Mucosa of rectum (tissue), 2 donors: ENCODE data around the gene TOX2.
A peak's percentile ranks its signal among the peaks of the same experiment; 100 is the strongest.

ENCODE experiments used
- H3K27ac ChIP-seq, 2 donors: one replicate each; pipeline ENCODE4 v1.7.0; 2013; ENCODE audit warnings: inconsistent platforms in 2 of 2, low read depth in 2 of 2, low read length in 2 of 2
- H3K27me3 ChIP-seq, 2 donors: one replicate each; pipeline ENCODE4 v1.7.0; 2013; ENCODE audit warnings: low read length in 2 of 2; ENCODE audit not compliant: control insufficient read depth in 2 of 2, insufficient read depth in 2 of 2
- H3K36me3 ChIP-seq, 2 donors: one replicate each; pipeline ENCODE4 v1.7.0; 2013; ENCODE audit warnings: low read length in 2 of 2; ENCODE audit not compliant: control insufficient read depth in 2 of 2, insufficient read depth in 2 of 2
- H3K4me1 ChIP-seq, 2 donors: one replicate each; pipeline ENCODE4 v1.7.0; 2013; ENCODE audit warnings: low read length in 2 of 2, mild to moderate bottlenecking in 1 of 2; ENCODE audit not compliant: control insufficient read depth in 2 of 2, insufficient read depth in 2 of 2
- H3K4me3 ChIP-seq, 2 donors: one replicate each; pipeline ENCODE4 v1.7.0; 2013; ENCODE audit warnings: low read length in 2 of 2
- H3K9ac ChIP-seq, 2 donors: one replicate each; pipeline ENCODE4 v1.7.0; 2013; ENCODE audit warnings: low read length in 2 of 2, low read depth in 1 of 2, mild to moderate bottlenecking in 1 of 2
- H3K9me3 ChIP-seq, 2 donors: one replicate each; pipeline ENCODE4 v1.7.0; 2013; ENCODE audit warnings: low read length in 2 of 2; ENCODE audit not compliant: control insufficient read depth in 2 of 2
- donor health status: healthy.
- donor health status: Normal muscosa, but diverticular disease.

The TOX2 gene

DNA sequence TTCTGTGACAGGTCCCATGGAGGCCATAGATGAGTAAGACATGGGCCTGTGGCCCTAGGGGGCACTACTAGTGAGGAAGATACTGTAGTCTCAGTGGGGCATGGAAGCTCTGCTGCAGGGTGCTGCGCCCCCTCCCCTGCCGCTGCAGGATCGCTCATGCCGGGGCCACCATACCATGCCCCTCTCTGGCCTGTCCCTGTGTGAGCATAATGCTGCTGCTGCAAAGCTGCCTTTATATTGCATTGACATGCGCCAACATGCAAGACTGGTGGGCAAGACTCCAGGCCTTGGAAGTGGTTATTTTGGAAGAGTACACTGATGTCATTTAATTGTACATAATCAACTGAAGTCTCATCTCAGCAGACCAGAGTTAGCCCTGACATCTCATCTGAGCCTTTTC, 60.0 kb downstream of the TOX2 start:
- Histone ChIP-seq H3K27me3 (no peaks in the 10 kb centered on the region), H3K9ac (no peak overlapping the region), H3K27ac (no peak overlapping the region), H3K4me3 (no peak overlapping the region), H3K4me1 (no peaks in the 10 kb centered on the region), H3K36me3 (no peaks in the 10 kb centered on the region), H3K9me3 (no peaks in the 10 kb centered on the region)

DNA sequence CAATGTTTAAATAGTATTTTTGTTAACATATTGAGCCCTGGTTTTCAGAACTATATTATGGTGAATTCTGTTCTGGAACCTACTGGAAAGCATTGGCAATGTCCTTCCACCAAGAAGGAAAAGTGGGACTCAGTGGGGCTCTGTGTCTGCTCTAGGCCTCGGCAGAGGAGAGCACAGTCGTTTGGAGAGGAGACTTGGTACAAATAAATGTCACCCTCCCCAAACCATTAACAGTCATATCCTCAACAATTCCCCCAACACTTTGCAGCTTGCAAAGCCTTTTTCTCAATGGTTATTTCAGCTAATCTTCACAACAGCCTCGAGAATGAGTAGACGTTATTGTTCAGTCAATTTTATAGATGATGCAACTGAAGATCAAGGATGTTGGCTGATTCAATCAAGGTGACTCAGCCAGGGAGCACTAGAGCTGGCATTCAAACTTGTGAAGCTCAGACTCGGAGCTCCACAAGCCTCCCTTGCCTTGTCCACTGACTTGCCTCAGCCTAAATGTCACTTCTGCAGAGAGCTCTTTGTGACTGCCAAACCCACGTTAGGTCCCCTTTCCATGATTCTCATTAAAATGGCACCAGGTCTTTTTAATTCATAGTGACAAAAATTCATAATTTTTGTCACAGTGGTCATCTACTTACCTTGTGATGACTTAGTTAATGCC, 60.6 kb downstream of the TOX2 start:
- Histone ChIP-seq H3K9ac (no peak overlapping the region), H3K27me3 (no peaks in the 10 kb centered on the region), H3K4me1 (no peaks in the 10 kb centered on the region), H3K4me3 (no peak overlapping the region), H3K9me3 (no peaks in the 10 kb centered on the region), H3K36me3 (no peaks in the 10 kb centered on the region), H3K27ac (no peak overlapping the region)

DNA sequence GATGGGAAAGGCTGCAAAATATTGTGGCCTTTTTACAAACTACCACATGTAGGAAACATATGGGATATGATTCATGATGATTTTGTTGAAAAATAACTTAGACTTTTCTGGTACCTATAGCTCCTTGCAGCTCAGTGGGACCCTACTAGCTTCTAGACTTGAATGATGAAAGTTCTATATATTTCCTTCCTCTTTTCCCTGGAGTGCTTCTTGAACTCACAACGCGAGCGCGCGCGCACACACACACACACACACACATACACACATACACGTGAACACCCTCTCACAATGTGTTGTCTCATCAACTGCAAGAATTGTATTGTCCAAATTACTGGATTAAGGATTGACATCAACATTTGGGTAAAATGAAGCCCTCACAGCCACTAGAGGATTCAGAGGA, 61.9 kb downstream of the TOX2 start:
- H3K36me3 ChIP-seq, result no peaks in the 10 kb centered on the region
- no peaks in the 10 kb centered on the region for H3K9me3 ChIP-seq
- H3K9ac ChIP-seq, result no peak overlapping the region
- no peaks in the 10 kb centered on the region for H3K4me1 ChIP-seq
- no peak overlapping the region for H3K27ac ChIP-seq
- no peak overlapping the region for H3K4me3 ChIP-seq
- H3K27me3 ChIP-seq, result no peaks in the 10 kb centered on the region

DNA sequence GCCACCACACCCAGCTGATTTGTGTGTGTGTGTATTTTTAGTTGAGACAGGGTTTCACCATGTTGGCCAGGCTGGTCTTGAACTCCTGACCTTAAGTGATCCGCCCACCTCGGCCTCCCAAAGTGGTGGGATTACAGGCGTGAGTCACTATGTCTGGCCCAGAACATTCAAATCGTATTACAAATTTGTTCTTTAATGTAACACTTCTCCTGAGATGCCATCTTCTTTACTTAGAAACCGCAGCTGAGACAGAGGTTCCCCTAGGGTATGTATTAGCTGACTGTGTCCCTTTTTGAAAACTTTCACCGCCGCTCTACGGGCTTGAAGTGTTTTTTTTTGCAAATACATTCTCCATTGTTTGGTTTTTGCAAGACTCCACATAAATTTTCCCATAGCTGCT, 62.6 kb downstream of the TOX2 start:
- no peak overlapping the region for H3K4me3 ChIP-seq
- no peak overlapping the region for H3K9ac ChIP-seq
- no peak overlapping the region for H3K27ac ChIP-seq

DNA sequence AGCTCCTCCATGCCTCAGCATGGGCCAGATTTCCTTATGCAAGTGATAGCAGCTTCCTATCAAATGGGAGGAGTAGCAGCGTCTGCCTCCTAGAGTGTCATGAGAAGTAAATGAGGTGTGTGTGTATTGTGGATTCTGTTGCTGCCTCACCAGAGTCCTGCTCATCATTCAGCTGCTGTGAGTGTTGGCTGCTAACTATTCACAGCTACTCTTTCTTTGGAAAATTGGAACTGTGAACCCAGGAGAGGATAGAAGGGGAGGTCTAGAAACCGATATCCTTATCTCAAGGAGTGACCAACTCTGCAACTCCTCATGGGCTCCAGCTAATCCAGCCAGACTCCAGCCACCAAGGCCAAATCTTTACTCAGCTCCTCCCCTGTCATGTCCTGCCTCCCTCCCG, 63.3 kb downstream of the TOX2 start:
- Histone ChIP-seq H3K4me1 (no peaks in the 10 kb centered on the region), H3K4me3 (no peak overlapping the region), H3K9ac (no peak overlapping the region), H3K36me3 (no peaks in the 10 kb centered on the region), H3K27ac (no peak overlapping the region), H3K9me3 (no peaks in the 10 kb centered on the region), H3K27me3 (no peaks in the 10 kb centered on the region)

More for the DNA sequence above, 62.6 kb downstream of the TOX2 start:
- Histone ChIP-seq H3K9me3 (no peaks in the 10 kb centered on the region), H3K27me3 (no peaks in the 10 kb centered on the region), H3K4me1 (no peaks in the 10 kb centered on the region), H3K36me3 (no peaks in the 10 kb centered on the region)

DNA sequence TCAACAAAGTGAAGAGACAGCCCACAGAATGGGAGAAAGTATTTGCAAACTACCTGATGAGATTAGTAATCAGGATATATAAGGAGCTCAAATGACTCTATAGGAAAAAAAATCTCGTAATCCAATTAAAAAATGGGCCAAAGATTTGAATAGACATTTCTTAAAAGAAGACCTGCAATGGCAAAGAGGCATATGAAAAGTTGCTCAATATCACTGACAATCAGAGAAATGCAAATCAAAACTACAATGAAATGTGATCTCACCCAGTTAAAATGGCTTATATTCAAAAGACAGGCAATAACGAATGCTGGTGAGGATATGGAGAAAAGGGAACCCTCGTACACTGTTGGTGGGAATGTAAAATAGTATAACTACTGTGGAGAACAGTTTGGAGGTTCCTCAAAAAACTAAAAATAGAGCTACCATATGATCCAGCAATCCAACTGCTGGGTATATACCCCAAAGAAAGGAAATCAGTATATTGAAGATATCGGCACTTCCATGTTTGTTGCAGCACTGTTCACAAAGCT, 65.0 kb downstream of the TOX2 start:
- H3K27me3 ChIP-seq, result no peaks in the 10 kb centered on the region
- no peak overlapping the region for H3K9ac ChIP-seq
- H3K9me3 ChIP-seq, result no peaks in the 10 kb centered on the region
- H3K4me1 ChIP-seq, result peaks cover 5 to 10% of the 10 kb centered on the region in 2 donors
- no peak overlapping the region for H3K4me3 ChIP-seq
- no peak overlapping the region for H3K27ac ChIP-seq
- H3K36me3 ChIP-seq, result no peaks in the 10 kb centered on the region

DNA sequence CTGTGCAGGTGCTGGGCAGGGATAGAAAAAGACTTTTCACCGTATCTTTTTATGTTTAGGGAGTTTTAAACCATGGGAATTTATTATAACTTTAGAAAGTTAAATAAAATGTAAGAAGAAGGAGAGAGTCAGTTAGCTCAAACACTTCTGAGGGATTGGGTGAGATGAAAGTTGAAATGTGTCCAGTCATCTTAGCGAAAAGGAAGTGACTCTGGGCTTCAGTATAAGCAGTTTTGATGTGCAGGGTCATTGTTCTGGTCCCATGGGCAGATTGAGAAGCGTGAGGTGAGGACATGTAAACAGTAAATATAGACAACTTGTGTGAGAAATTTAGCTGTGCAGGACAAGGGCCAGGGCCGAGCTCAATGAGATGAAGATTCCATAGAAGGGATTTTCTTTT, 66.9 kb downstream of the TOX2 start:
- H3K36me3 ChIP-seq, result no peaks in the 10 kb centered on the region
- H3K9ac ChIP-seq, result no peak overlapping the region
- peaks cover 20 to 25% of the 10 kb centered on the region in 2 donors for H3K4me1 ChIP-seq
- no peak overlapping the region for H3K27ac ChIP-seq
- no peaks in the 10 kb centered on the region for H3K9me3 ChIP-seq
- no peaks in the 10 kb centered on the region for H3K27me3 ChIP-seq
- no peak overlapping the region for H3K4me3 ChIP-seq

DNA sequence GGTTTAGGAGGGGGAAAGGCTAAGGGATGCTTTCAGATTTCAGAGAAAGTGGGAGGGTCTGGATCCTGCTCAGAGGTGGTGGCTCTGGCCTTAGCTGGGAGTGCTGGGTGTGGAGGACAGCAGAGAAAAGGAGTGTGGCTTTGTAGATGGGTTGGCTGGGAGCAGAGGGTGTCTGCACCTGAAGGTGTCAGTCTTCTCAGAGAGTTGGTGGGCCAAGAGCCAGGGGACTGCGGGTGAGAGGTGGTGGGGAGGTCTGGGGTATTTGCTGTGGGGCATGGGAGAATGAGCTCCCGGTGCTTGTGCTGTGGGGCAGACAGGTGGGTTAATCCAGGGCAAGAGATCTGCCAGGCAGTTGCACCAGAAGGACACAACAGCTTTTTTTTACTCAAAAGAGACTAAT, 67.4 kb downstream of the TOX2 start:
- Histone ChIP-seq H3K4me3 (no peak overlapping the region), H3K27ac (no peak overlapping the region), H3K36me3 (no peaks in the 10 kb centered on the region)

DNA sequence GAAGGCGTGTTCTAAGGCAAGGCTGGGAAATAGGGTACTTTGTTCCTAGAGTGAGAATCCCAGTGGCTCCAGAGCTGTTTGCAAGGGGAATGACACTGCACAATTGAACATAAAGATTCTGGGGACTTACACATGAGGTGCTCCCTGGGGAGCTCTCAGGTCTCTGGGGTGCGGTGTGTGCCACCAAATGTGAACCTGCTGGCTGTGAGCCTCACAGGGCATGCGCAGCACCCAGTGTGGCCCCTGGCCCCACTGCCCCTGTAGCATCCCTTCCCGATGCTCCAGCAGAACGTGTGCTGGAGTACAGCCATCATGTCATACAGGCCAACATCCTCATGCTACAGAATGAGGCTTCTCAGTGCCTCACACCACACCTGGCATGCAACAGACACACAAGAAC, 68.2 kb downstream of the TOX2 start:
- Histone ChIP-seq H3K4me1 (peaks cover 30 to 34% of the 10 kb centered on the region in 2 donors), H3K36me3 (no peaks in the 10 kb centered on the region), H3K27ac (no peak overlapping the region), H3K27me3 (no peaks in the 10 kb centered on the region), H3K9me3 (no peaks in the 10 kb centered on the region), H3K9ac (no peak overlapping the region), H3K4me3 (no peak overlapping the region)

More for the DNA sequence above, 67.4 kb downstream of the TOX2 start:
- Histone ChIP-seq H3K4me1 (peaks cover 23 to 27% of the 10 kb centered on the region in 2 donors), H3K9me3 (no peaks in the 10 kb centered on the region), H3K27me3 (no peaks in the 10 kb centered on the region), H3K9ac (no peak overlapping the region)

DNA sequence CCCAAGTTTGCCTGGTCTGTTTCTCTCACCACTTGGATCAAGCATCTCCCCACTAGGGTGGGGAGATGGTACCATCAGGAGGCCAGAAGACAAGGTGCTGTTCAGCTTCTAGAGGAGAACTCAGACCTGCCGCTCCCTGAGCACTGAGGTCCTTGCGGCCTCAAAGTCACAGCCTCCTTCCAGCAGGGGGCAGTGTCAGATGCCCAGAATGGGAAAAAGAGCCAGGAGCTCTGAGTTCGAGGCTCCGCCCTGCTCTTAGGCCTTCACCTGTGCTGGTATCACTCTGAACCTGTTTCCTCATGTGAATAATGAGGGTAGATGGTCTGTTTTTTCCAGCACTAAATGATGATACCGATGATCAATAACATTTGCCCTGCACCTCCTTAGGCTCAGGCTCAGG, 68.7 kb downstream of the TOX2 start:
- peak overlapping the region in 1 of 2 donors; percentile 81 for H3K27ac ChIP-seq
- H3K4me3 ChIP-seq, result no peak overlapping the region
- no peaks in the 10 kb centered on the region for H3K27me3 ChIP-seq
- H3K9ac ChIP-seq, result no peak overlapping the region
- no peaks in the 10 kb centered on the region for H3K9me3 ChIP-seq
- no peaks in the 10 kb centered on the region for H3K36me3 ChIP-seq
- peaks cover 32 to 37% of the 10 kb centered on the region in 2 donors for H3K4me1 ChIP-seq
